ENCODE data around the gene MEI1. TPM values are rescaled to one million over a fixed set of nuclear protein-coding genes. Genes with fewer than 3 reads are reported as not detected.

The MEI1 gene
- total RNA-seq, 1 experiment from 2014 or later: 4.9 TPM

DNA sequence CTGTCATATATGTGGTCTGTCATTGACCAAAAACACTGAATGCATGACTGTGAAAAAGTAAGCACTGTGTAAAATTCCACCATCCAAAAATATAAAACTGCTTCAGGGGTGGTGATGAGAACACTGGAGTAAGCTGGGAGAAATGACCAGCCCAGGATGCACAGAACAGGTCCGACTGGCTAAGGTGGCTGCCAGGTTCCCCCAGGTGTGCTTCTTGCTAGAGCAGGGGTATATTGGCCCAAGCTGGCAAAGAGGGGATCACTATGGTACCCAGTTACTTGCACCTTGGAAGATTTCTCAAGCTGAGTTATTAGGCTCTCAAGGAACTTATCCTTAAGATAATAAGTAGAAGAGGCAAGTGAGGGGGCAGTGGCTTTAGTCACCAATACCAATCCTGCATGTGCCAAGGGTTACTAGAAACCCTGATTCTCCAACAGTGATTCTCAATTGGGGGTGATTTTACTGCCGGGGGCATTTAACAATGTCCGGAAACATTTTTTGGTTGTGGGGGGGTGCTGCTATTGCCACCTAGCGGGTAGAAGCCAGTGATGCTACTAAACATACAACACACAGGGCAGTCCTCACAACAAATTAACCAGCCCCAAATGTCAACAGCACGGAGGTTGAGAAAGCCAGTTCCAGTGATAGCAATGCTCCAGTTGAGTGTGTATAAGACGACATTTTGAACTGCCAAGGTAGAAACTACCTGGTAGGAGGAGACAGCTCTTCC is 26.4 kb upstream of the MEI1 start:
- no peak overlapping the region for H3K9ac ChIP-seq (ENCODE audit: low read length)
- peaks cover 28% of the 10 kb centered on the region for H3K79me2 ChIP-seq (ENCODE audit: low read length)
- peak; percentile 69 for DNase-seq
- no peaks in the 10 kb centered on the region for H3K9me3 ChIP-seq (ENCODE audit: low read length)
- H3K4me2 ChIP-seq (ENCODE audit: low read depth, low read length, poor library complexity, severe bottlenecking): no peak overlapping the region
- no peaks in the 10 kb centered on the region for H3K4me1 ChIP-seq (ENCODE audit: low read length)
- H3K27me3 ChIP-seq (ENCODE audit: low read length): no peaks in the 10 kb centered on the region
- H3K36me3 ChIP-seq (ENCODE audit: insufficient read depth, low read length): peaks cover 17% of the 10 kb centered on the region
- peaks cover 15% of the 10 kb centered on the region for H4K20me1 ChIP-seq (ENCODE audit: insufficient read depth, low read depth, low read length)
- no peak overlapping the region for H3K27ac ChIP-seq (ENCODE audit: low read length)
- H3K4me3 ChIP-seq (ENCODE audit: low read length): no peak overlapping the region
- no peak overlapping the region for H2AFZ ChIP-seq (ENCODE audit: low read length)
- H3K9me2 ChIP-seq (replicated peaks; ENCODE audit: insufficient read depth, low read length): no peaks in the 10 kb centered on the region

DNA sequence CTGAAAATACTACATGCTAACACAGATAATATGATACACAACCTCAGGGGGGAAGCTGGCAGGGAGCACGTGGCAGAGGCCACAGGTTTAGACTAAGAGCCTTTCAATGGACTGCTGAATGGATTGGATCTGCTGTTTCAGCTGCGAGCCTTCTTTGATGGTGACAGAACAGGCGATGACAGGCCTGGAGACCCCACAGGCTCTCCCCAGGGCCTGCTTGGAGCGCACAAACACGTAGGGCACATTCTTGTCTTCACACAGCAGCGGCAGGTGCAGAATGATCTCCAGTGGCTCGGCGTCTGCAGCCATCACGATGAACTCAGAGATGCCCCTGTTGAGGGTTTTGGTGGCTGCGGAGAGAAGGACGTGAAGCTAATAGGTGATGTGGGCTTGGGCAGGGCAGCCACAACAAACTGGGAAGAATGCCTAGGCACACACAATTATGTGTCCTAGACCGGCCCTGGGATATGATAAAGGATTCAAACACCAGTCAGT is 24.4 kb upstream of the MEI1 start:
- H4K20me1 ChIP-seq (ENCODE audit: insufficient read depth, low read depth, low read length): peaks cover 20% of the 10 kb centered on the region
- H3K4me1 ChIP-seq (ENCODE audit: low read length): no peaks in the 10 kb centered on the region
- no peak overlapping the region for H3K4me3 ChIP-seq (ENCODE audit: low read length)
- H2AFZ ChIP-seq (ENCODE audit: low read length): no peak overlapping the region
- no peaks in the 10 kb centered on the region for H3K27me3 ChIP-seq (ENCODE audit: low read length)
- H3K36me3 ChIP-seq (ENCODE audit: insufficient read depth, low read length): peaks cover 28% of the 10 kb centered on the region
- no peaks in the 10 kb centered on the region for H3K9me2 ChIP-seq (replicated peaks; ENCODE audit: insufficient read depth, low read length)
- H3K9me3 ChIP-seq (ENCODE audit: low read length): no peaks in the 10 kb centered on the region
- no peak overlapping the region for H3K27ac ChIP-seq (ENCODE audit: low read length)
- H3K9ac ChIP-seq (ENCODE audit: low read length): no peak overlapping the region
- no peak overlapping the region for H3K4me2 ChIP-seq (ENCODE audit: low read depth, low read length, poor library complexity, severe bottlenecking)
- no peak for DNase-seq
- H3K79me2 ChIP-seq (ENCODE audit: low read length): peaks cover 42% of the 10 kb centered on the region

DNA sequence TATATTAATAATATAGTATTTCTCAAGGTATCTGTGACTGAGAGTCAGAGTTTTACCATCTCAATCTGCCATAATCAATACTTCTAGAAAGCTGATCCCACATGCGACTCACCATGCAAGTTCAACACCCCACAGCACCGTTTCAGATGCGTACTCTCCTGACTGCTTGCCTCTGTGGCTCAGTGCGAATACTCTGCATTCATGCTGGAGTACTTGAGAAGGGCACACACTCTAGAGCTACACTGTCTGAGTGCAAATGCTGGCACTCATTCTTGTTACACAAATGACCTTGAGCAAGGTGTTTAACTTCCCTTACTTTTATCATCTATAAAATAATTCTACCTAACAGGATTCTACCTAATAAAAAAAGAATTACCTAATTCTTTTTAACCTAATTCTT is 23.2 kb upstream of the MEI1 start:
- peaks cover 1% of the 10 kb centered on the region; the same call in 1 of the 2 replicates for H3K4me1 ChIP-seq (ENCODE audit: low read length)
- H3K4me2 ChIP-seq (ENCODE audit: low read depth, low read length, poor library complexity, severe bottlenecking): no peak overlapping the region
- H4K20me1 ChIP-seq (ENCODE audit: insufficient read depth, low read depth, low read length): peaks cover 25% of the 10 kb centered on the region
- peaks cover 55% of the 10 kb centered on the region for H3K79me2 ChIP-seq (ENCODE audit: low read length)
- no peak overlapping the region for H3K9ac ChIP-seq (ENCODE audit: low read length)
- no peak overlapping the region for H2AFZ ChIP-seq (ENCODE audit: low read length)
- no peaks in the 10 kb centered on the region for H3K9me2 ChIP-seq (replicated peaks; ENCODE audit: insufficient read depth, low read length)
- no peak overlapping the region for H3K4me3 ChIP-seq (ENCODE audit: low read length)
- DNase-seq: no peak
- H3K27me3 ChIP-seq (ENCODE audit: low read length): no peaks in the 10 kb centered on the region
- peaks cover 39% of the 10 kb centered on the region for H3K36me3 ChIP-seq (ENCODE audit: insufficient read depth, low read length)
- H3K27ac ChIP-seq (ENCODE audit: low read length): no peak overlapping the region
- no peaks in the 10 kb centered on the region for H3K9me3 ChIP-seq (ENCODE audit: low read length)

DNA sequence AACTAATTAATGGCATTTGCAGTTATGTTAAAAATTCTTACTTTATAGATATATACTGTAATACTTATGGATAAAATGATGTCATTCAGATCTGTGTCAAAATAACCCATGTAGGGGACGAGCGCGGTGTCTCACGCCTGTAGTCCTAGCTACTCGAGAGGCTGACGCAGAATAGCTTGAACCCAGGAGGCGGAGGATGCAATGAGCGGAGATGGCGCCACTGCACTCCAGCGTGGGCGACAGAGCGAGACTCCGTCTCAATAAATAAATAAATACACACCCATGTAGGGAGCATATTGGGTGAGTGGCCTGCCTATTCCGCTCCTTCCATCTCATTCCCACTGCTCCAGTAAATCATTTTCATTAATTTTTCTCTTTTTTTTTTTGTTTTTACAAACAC is 17.7 kb upstream of the MEI1 start:
- H4K20me1 ChIP-seq (ENCODE audit: insufficient read depth, low read depth, low read length): peaks cover 39% of the 10 kb centered on the region
- no peaks in the 10 kb centered on the region for H3K27me3 ChIP-seq (ENCODE audit: low read length)

DNA sequence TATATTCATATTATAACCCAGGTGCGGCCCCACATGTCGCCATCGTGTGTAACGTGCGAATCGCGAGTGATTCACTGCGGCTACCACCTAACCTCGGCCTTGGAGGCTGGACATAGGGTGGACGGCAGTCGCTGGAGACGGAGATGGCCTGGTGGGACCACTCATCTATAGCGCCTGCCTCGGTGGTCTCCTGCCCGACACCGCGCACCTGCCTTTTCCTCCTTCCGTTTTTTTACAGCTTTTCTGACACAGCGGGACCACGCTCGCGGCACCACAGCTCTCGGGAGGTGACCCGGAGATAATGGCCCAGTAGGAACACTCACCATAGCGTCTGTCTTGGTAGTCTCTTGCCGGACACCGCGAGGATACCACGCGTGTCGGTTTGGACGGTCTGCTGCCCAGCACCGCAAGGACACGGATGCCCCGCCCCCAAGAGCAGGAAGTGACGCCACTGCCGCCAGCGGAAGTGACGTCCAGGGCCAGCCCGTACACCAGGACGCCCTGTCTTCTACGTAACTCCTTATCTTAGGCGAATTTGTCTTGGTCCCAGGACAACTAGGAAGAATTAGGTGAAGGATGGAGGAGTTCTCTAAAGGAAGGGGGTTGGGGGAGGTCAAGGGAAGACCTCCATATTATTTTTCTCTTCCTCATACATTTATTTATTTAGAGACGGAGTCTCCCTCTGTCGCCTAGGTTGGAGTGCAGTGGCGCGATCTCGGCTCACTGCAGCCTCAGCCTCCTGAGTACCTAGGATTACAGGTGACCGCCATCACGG is 17.1 kb upstream of the MEI1 start:
- Histone ChIP-seq H3K9me3 (ENCODE audit: low read length) (no peaks in the 10 kb centered on the region), H3K9ac (ENCODE audit: low read length) (peak overlapping the region; percentile 71), H3K79me2 (ENCODE audit: low read length) (peaks cover 91% of the 10 kb centered on the region), H3K4me1 (ENCODE audit: low read length) (peaks cover 24% of the 10 kb centered on the region), H4K20me1 (ENCODE audit: insufficient read depth, low read depth, low read length) (peaks cover 39% of the 10 kb centered on the region), H3K36me3 (ENCODE audit: insufficient read depth, low read length) (peaks cover 28% of the 10 kb centered on the region), H3K27ac (ENCODE audit: low read length) (no peak overlapping the region), H3K4me2 (ENCODE audit: low read depth, low read length, poor library complexity, severe bottlenecking) (peak overlapping the region; percentile 71), H3K9me2 (replicated peaks; ENCODE audit: insufficient read depth, low read length) (no peaks in the 10 kb centered on the region), H3K27me3 (ENCODE audit: low read length) (no peaks in the 10 kb centered on the region), H3K4me3 (ENCODE audit: low read length) (peak overlapping the region; percentile 74), H2AFZ (ENCODE audit: low read length) (no peak overlapping the region)
- peak; percentile 92 for DNase-seq

More for the DNA sequence above, 17.7 kb upstream of the MEI1 start:
- no peaks in the 10 kb centered on the region for H3K9me2 ChIP-seq (replicated peaks; ENCODE audit: insufficient read depth, low read length)
- H3K9me3 ChIP-seq (ENCODE audit: low read length): no peaks in the 10 kb centered on the region
- H3K4me1 ChIP-seq (ENCODE audit: low read length): peaks cover 19% of the 10 kb centered on the region
- DNase-seq: no peak
- H2AFZ ChIP-seq (ENCODE audit: low read length): no peak overlapping the region
- peaks cover 28% of the 10 kb centered on the region for H3K36me3 ChIP-seq (ENCODE audit: insufficient read depth, low read length)
- H3K9ac ChIP-seq (ENCODE audit: low read length): peak overlapping the region; percentile 71
- peak overlapping the region; percentile 74 for H3K4me3 ChIP-seq (ENCODE audit: low read length)
- no peak overlapping the region for H3K27ac ChIP-seq (ENCODE audit: low read length)
- peak overlapping the region; percentile 71 for H3K4me2 ChIP-seq (ENCODE audit: low read depth, low read length, poor library complexity, severe bottlenecking)
- peaks cover 85% of the 10 kb centered on the region for H3K79me2 ChIP-seq (ENCODE audit: low read length)

DNA sequence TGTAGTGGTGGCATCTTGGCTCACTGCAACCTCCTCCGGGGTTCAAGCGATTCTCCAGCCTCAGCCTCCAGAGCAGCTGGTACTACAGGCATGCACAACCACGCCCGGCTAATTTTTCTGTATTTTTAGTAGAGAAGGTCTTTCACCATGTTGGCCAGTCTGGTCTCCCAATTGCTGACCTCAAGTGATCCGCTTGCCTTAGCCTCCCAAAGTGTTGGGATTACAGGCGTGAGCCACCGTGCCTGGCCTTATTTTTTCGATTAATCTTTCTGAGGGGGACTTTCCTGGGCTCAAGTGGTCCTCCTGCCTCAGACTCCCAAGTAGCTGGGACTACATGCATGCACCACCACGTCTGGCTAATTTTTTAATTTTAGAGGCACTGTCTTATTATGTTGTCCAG is 16.3 kb upstream of the MEI1 start:
- Histone ChIP-seq H3K79me2 (ENCODE audit: low read length) (peaks cover 95% of the 10 kb centered on the region), H4K20me1 (ENCODE audit: insufficient read depth, low read depth, low read length) (peaks cover 39% of the 10 kb centered on the region), H3K4me1 (ENCODE audit: low read length) (peaks cover 29% of the 10 kb centered on the region), H3K27ac (ENCODE audit: low read length) (no peak overlapping the region), H3K36me3 (ENCODE audit: insufficient read depth, low read length) (peaks cover 28% of the 10 kb centered on the region), H3K9me3 (ENCODE audit: low read length) (no peaks in the 10 kb centered on the region), H3K9me2 (replicated peaks; ENCODE audit: insufficient read depth, low read length) (no peaks in the 10 kb centered on the region), H2AFZ (ENCODE audit: low read length) (no peak overlapping the region), H3K4me2 (ENCODE audit: low read depth, low read length, poor library complexity, severe bottlenecking) (peak overlapping the region; percentile 71), H3K9ac (ENCODE audit: low read length) (peak overlapping the region; percentile 71), H3K4me3 (ENCODE audit: low read length) (peak overlapping the region; percentile 74), H3K27me3 (ENCODE audit: low read length) (no peaks in the 10 kb centered on the region)
- DNase-seq: no peak

DNA sequence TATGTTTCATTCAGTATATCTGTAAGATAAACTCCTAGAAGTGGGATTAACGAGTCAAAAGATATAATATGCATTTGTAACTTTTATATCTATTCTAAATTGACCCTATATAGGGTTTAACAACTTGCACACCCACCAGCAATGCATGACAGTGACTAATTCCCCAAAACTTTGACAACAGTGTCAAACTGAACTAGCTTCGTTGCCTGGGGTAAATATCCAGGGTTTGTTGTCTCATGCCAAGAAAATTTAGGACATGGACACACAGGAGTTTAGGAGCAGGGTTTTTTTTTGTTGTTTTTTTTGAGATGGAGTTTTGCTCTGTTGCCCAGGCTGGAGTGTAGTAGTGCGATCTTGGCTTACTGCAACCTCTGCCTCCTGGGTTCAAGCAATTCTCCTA is 15.7 kb upstream of the MEI1 start:
- H3K4me2 ChIP-seq (ENCODE audit: low read depth, low read length, poor library complexity, severe bottlenecking): peak overlapping the region; percentile 71

DNA sequence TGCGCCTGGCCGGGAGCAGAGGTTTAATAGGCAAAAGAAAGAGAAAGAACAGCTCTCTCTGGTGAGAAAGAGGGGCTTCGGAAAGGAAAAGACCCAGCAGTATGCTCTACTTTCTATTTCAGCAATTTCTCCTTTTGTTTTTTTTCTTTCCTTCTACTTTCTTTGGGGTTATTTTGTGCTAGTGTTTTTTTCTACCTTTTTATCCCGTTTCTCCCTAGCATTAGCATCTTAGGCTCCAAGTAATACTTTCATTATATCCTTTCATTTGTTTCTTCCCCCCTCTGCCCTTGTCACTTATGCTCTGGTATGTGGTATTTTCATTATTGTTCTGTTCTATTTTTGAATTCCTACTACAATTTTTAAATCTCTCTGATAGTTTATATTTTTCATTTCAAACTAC is 15.1 kb upstream of the MEI1 start:
- Histone ChIP-seq H4K20me1 (ENCODE audit: insufficient read depth, low read depth, low read length) (peaks cover 34% of the 10 kb centered on the region), H3K9me2 (replicated peaks; ENCODE audit: insufficient read depth, low read length) (no peaks in the 10 kb centered on the region), H3K4me2 (ENCODE audit: low read depth, low read length, poor library complexity, severe bottlenecking) (peak overlapping the region; percentile 71), H3K4me1 (ENCODE audit: low read length) (peaks cover 31% of the 10 kb centered on the region), H3K79me2 (ENCODE audit: low read length) (peaks cover 96% of the 10 kb centered on the region), H3K9me3 (ENCODE audit: low read length) (no peaks in the 10 kb centered on the region), H3K27ac (ENCODE audit: low read length) (no peak overlapping the region; the same call in 1 of the 2 replicates), H3K36me3 (ENCODE audit: insufficient read depth, low read length) (peaks cover 21% of the 10 kb centered on the region), H3K4me3 (ENCODE audit: low read length) (no peak overlapping the region), H3K27me3 (ENCODE audit: low read length) (no peaks in the 10 kb centered on the region), H2AFZ (ENCODE audit: low read length) (no peak overlapping the region), H3K9ac (ENCODE audit: low read length) (no peak overlapping the region)
- DNase-seq: no peak

More for the DNA sequence above, 15.7 kb upstream of the MEI1 start:
- Histone ChIP-seq H3K4me1 (ENCODE audit: low read length) (peaks cover 29% of the 10 kb centered on the region), H3K4me3 (ENCODE audit: low read length) (no peak overlapping the region), H3K27ac (ENCODE audit: low read length) (no peak overlapping the region), H3K36me3 (ENCODE audit: insufficient read depth, low read length) (peaks cover 23% of the 10 kb centered on the region), H3K9me3 (ENCODE audit: low read length) (no peaks in the 10 kb centered on the region), H3K27me3 (ENCODE audit: low read length) (no peaks in the 10 kb centered on the region), H3K79me2 (ENCODE audit: low read length) (peaks cover 95% of the 10 kb centered on the region), H4K20me1 (ENCODE audit: insufficient read depth, low read depth, low read length) (peaks cover 36% of the 10 kb centered on the region), H3K9me2 (replicated peaks; ENCODE audit: insufficient read depth, low read length) (no peaks in the 10 kb centered on the region), H2AFZ (ENCODE audit: low read length) (no peak overlapping the region), H3K9ac (ENCODE audit: low read length) (no peak overlapping the region)
- DNase-seq: no peak
